H9 (cell line): ENCODE data around the gene GRK1. TPM values are rescaled to one million over a fixed set of nuclear protein-coding genes. Genes with fewer than 3 reads are reported as not detected.

ENCODE experiments used
- DNase-seq: peaks from one replicate; pipeline ENCODE4 v3.0.0-alpha.2; 2017
- H2AFZ ChIP-seq: one replicate; pipeline ENCODE4 v1.6.1; 2013; ENCODE audit warnings: mild to moderate bottlenecking, low read length, control low read depth, moderate library complexity
- H2AK5ac ChIP-seq: 2 replicates; pipeline ENCODE4 v1.6.1; 2013; ENCODE audit warnings: low read length, control low read depth, mixed read lengths; ENCODE audit not compliant: insufficient read length
- H2BK120ac ChIP-seq: one replicate; pipeline ENCODE4 v1.6.1; 2013; ENCODE audit warnings: low read depth, mild to moderate bottlenecking, low read length, control low read depth, inconsistent platforms; ENCODE audit not compliant: poor library complexity, severe bottlenecking
- H2BK12ac ChIP-seq: 2 replicates; pipeline ENCODE4 v1.6.1; 2013; ENCODE audit warnings: low read length, control low read depth, mixed read lengths, low read depth; ENCODE audit not compliant: insufficient read length
- H2BK15ac ChIP-seq: 2 replicates; pipeline ENCODE4 v1.6.1; 2013; ENCODE audit warnings: low read depth, low read length, control low read depth
- H2BK20ac ChIP-seq: one replicate; pipeline ENCODE4 v1.6.1; 2013; ENCODE audit warnings: low read depth, mild to moderate bottlenecking, low read length, control low read depth, inconsistent platforms; ENCODE audit not compliant: poor library complexity, severe bottlenecking
- H2BK5ac ChIP-seq: 2 replicates; pipeline ENCODE4 v1.6.1; 2013; ENCODE audit warnings: low read length, control low read depth, mixed read lengths; ENCODE audit not compliant: insufficient read length
- H3K14ac ChIP-seq: 2 replicates; pipeline ENCODE4 v1.6.1; 2013; ENCODE audit warnings: low read length, control low read depth; ENCODE audit not compliant: insufficient read depth
- H3K18ac ChIP-seq: 2 replicates; pipeline ENCODE4 v1.6.1; 2013; ENCODE audit warnings: low read depth, mild to moderate bottlenecking, mixed read lengths, low read length, control low read depth; ENCODE audit not compliant: insufficient read length
- H3K23ac ChIP-seq: 2 replicates; pipeline ENCODE4 v1.6.1; 2013; ENCODE audit warnings: low read length, control low read depth, mixed read lengths, low read depth; ENCODE audit not compliant: insufficient read length
- H3K23me2 ChIP-seq: 2 replicates; pipeline ENCODE4 v1.6.1; 2013; ENCODE audit warnings: low read depth, mild to moderate bottlenecking, mixed read lengths, low read length, control low read depth; ENCODE audit not compliant: insufficient read length, poor library complexity, severe bottlenecking
- H3K27ac ChIP-seq: 2 replicates; pipeline ENCODE4 v1.5.1; 2013; ENCODE audit warnings: low read length, control low read depth, mixed read lengths, low read depth; ENCODE audit not compliant: insufficient read length
- H3K27me3 ChIP-seq: 2 replicates; pipeline ENCODE4 v1.6.1; 2013; ENCODE audit warnings: low read length, control low read depth, inconsistent platforms; ENCODE audit not compliant: insufficient read depth
- H3K4ac ChIP-seq: 2 replicates; pipeline ENCODE4 v1.6.1; 2013; ENCODE audit warnings: low read depth, mild to moderate bottlenecking, control low read depth, inconsistent platforms, low read length, moderate library complexity
- H3K4me1 ChIP-seq: 2 replicates; pipeline ENCODE4 v1.6.1; 2013; ENCODE audit warnings: low read length, control low read depth, inconsistent platforms; ENCODE audit not compliant: insufficient read depth
- H3K4me2 ChIP-seq: 2 replicates; pipeline ENCODE4 v1.6.1; 2013; ENCODE audit warnings: low read length, control low read depth, mixed read lengths; ENCODE audit not compliant: insufficient read length, insufficient read depth
- H3K56ac ChIP-seq: 2 replicates; pipeline ENCODE4 v1.6.1; 2013; ENCODE audit warnings: low read depth, mild to moderate bottlenecking, mixed read lengths, low read length, control low read depth; ENCODE audit not compliant: insufficient read length
- H3K79me1 ChIP-seq: 2 replicates; pipeline ENCODE4 v1.6.1; 2013; ENCODE audit warnings: low read depth, mild to moderate bottlenecking, moderate library complexity, low read length, control low read depth, inconsistent platforms; ENCODE audit not compliant: insufficient read depth, poor library complexity, severe bottlenecking
- H3K79me2 ChIP-seq: 2 replicates; pipeline ENCODE4 v1.6.1; 2013; ENCODE audit warnings: low read length, control low read depth, inconsistent platforms; ENCODE audit not compliant: insufficient read depth
- H3K9ac ChIP-seq: 2 replicates; pipeline ENCODE4 v1.6.1; 2013; ENCODE audit warnings: low read length, control low read depth, mixed read lengths; ENCODE audit not compliant: insufficient read length; ENCODE audit errors: extremely low read depth
- H3K9me3 ChIP-seq: one replicate; pipeline ENCODE4 v1.6.1; 2013; ENCODE audit warnings: low read depth, low read length, inconsistent platforms; ENCODE audit not compliant: control insufficient read depth
- H3T11ph ChIP-seq: one replicate; pipeline ENCODE4 v1.6.1; 2013; ENCODE audit warnings: mild to moderate bottlenecking, low read length, control low read depth, inconsistent platforms
- H4K20me1 ChIP-seq: one replicate; pipeline ENCODE4 v1.6.1; 2013; ENCODE audit not compliant: control insufficient read depth, insufficient read length, insufficient read depth
- H4K5ac ChIP-seq: 2 replicates; pipeline ENCODE4 v1.6.1; 2013; ENCODE audit warnings: low read depth, mild to moderate bottlenecking, mixed read lengths, low read length, control low read depth; ENCODE audit not compliant: insufficient read length
- H4K8ac ChIP-seq: replicated peaks from 2 replicates; pipeline ENCODE4 v1.6.1; 2013; ENCODE audit warnings: low read length, control low read depth, mixed read lengths, low read depth; ENCODE audit not compliant: insufficient read length
- H4K91ac ChIP-seq: 2 replicates; pipeline ENCODE4 v1.6.1; 2013; ENCODE audit warnings: low read depth, mild to moderate bottlenecking, moderate library complexity, mixed read lengths, low read length, control low read depth; ENCODE audit not compliant: insufficient read length
- H3K27ac Mint-ChIP-seq, 3 experiments: 2 replicates in 2 of 3; 3 replicates in 1 of 3; pipeline ENCODE4 v1.8.0; 2020 to 2021; ENCODE audit warnings: mixed read lengths in 3 of 3, mild to moderate bottlenecking in 1 of 3, moderate library complexity in 1 of 3
- H3K27me3 Mint-ChIP-seq: 2 replicates; pipeline ENCODE4 v1.8.0; 2021; ENCODE audit warnings: low read depth, mild to moderate bottlenecking, moderate library complexity, mixed read lengths
- H3K36me3 Mint-ChIP-seq, 3 experiments: 2 replicates in 2 of 3; 3 replicates in 1 of 3; pipeline ENCODE4 v1.8.0; 2020 to 2021; ENCODE audit warnings: low read depth in 3 of 3, mixed read lengths in 3 of 3; ENCODE audit not compliant: insufficient read depth in 1 of 3
- H3K4me1 Mint-ChIP-seq, 2 experiments: 2 replicates each; pipeline ENCODE4 v1.8.0; 2020; ENCODE audit warnings: mixed read lengths in 2 of 2
- H3K4me3 Mint-ChIP-seq, 2 experiments: 2 replicates in 1 of 2; 3 replicates in 1 of 2; pipeline ENCODE4 v1.8.0; 2020 to 2021; ENCODE audit warnings: mild to moderate bottlenecking in 2 of 2, mixed read lengths in 2 of 2, moderate library complexity in 1 of 2
- H3K9me3 Mint-ChIP-seq, 2 experiments: 2 replicates in 1 of 2; 3 replicates in 1 of 2; pipeline ENCODE4 v1.8.0; 2020; ENCODE audit warnings: mild to moderate bottlenecking in 2 of 2, mixed read lengths in 2 of 2, moderate library complexity in 1 of 2
- WGBS: extraction: QIAGEN DNeasy Blood & Tissue Kit; methylation state at CpG from one replicate; pipeline ENCODE4 v1.1.7; 2013; ENCODE audit warnings: missing lambda C conversion rate, low lambda C conversion rate, mixed read lengths; ENCODE audit not compliant: insufficient read length; ENCODE audit errors: extremely low coverage; 5-methylcytosine and 5-hydroxymethylcytosine counted together
- total RNA-seq: library from RNA; stranded (reverse); gene quantifications from 2 replicates; pipeline ENCODE4 v1.2.1, GENCODE V29; 2021
- TF ChIP-seq, protein P1 (sequence below): fragments of 200-600 bp; sonication (generic); conservative IDR thresholded peaks from 3 replicates; pipeline ENCODE4 v1.8.0; 2021; ENCODE audit warnings: antibody characterized with exemption, mild to moderate bottlenecking

Gene GRK1
- total RNA-seq, 1 experiment from 2014 or later = 0.31 TPM

DNA sequence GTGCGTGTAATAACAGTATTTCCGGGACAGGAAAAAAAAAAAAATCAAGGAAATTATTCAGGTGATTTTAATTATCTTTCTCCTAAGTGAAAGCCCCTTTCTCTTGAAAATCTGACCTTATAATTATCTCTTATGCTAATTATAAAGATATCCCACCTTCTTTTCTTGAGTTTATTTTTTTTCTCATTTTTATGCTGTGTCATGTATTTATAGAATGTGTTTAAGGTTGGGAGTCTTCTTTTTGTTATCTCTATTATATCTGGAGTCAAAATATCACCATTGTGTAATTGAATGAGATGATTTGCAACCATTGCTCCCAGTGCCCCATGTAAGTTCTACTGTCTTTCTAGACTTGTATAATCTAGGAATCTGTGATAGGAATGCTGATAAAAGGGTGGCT is 95.1 kb downstream of the GRK1 start:
- Histone ChIP-seq H4K8ac (no peak overlapping the region), H3K27ac (no peak overlapping the region), H2BK15ac (no peak overlapping the region), H3K23me2 (peaks cover 13% of the 10 kb centered on the region), H2BK20ac (no peak overlapping the region), H3K18ac (no peak overlapping the region), H3K4ac (no peak overlapping the region), H4K5ac (no peak overlapping the region), H2AFZ (no peak overlapping the region), H3K56ac (no peak overlapping the region), H3T11ph (no peak overlapping the region), H3K4me2 (no peak overlapping the region), H4K91ac (no peak overlapping the region), H3K14ac (no peak overlapping the region), H2AK5ac (no peak overlapping the region), H3K79me1 (no peaks in the 10 kb centered on the region), H3K4me1 (no peaks in the 10 kb centered on the region), H3K9me3 (no peaks in the 10 kb centered on the region), H2BK5ac (no peak overlapping the region), H3K79me2 (no peaks in the 10 kb centered on the region), H2BK120ac (no peak overlapping the region), H2BK12ac (no peak overlapping the region), H3K9ac (no peak overlapping the region), H3K27me3 (peaks cover 9% of the 10 kb centered on the region; the same call in 1 of the 2 replicates), H3K23ac (no peak overlapping the region), H4K20me1 (no peaks in the 10 kb centered on the region)
- no peak for DNase-seq
- TF ChIP-seq, protein P1, sequence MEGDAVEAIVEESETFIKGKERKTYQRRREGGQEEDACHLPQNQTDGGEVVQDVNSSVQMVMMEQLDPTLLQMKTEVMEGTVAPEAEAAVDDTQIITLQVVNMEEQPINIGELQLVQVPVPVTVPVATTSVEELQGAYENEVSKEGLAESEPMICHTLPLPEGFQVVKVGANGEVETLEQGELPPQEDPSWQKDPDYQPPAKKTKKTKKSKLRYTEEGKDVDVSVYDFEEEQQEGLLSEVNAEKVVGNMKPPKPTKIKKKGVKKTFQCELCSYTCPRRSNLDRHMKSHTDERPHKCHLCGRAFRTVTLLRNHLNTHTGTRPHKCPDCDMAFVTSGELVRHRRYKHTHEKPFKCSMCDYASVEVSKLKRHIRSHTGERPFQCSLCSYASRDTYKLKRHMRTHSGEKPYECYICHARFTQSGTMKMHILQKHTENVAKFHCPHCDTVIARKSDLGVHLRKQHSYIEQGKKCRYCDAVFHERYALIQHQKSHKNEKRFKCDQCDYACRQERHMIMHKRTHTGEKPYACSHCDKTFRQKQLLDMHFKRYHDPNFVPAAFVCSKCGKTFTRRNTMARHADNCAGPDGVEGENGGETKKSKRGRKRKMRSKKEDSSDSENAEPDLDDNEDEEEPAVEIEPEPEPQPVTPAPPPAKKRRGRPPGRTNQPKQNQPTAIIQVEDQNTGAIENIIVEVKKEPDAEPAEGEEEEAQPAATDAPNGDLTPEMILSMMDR = no peak
- H3K27ac Mint-ChIP-seq = no peak overlapping the region
- H3K27me3 Mint-ChIP-seq = peaks cover 49% of the 10 kb centered on the region
- H3K4me3 Mint-ChIP-seq = no peak overlapping the region
- H3K9me3 Mint-ChIP-seq = peaks cover 0 to 4% of the 10 kb centered on the region in 2 experiments; a peak in 2 of 5 replicates
- no CpG with 5 or more reads among the region's 2 CpGs for WGBS
- H3K4me1 Mint-ChIP-seq = peaks cover 21 to 33% of the 10 kb centered on the region in 2 experiments
- H3K36me3 Mint-ChIP-seq = no peaks in the 10 kb centered on the region; a peak in 1 of 7 replicates
